GM23248 (cell line): ENCODE results near the gene TCAIM. TPM values are rescaled to one million over a fixed set of nuclear protein-coding genes. Genes with fewer than 3 reads are reported as not detected.

Experiments
- DNase-seq: peaks from one replicate; pipeline ENCODE4 v3.0.0-alpha.2; 2015
- H2AFZ ChIP-seq: fragments of 200-600 bp; sonication (generic); 2 replicates; pipeline ENCODE4 v1.6.1; 2016; ENCODE audit warnings: antibody characterized with exemption
- H3F3A ChIP-seq: fragments of 200-600 bp; sonication (generic); 2 replicates; pipeline ENCODE4 v1.6.1; 2016; ENCODE audit warnings: mild to moderate bottlenecking, antibody characterized with exemption, mixed run types; ENCODE audit not compliant: insufficient read depth
- H3K27ac ChIP-seq: fragments of 200-600 bp; sonication (generic); 2 replicates; pipeline ENCODE4 v1.5.1; 2016; ENCODE audit warnings: mild to moderate bottlenecking
- H3K27me3 ChIP-seq: fragments of 200-600 bp; sonication (generic); replicated peaks from 2 replicates; pipeline ENCODE4 v1.6.1; 2016; ENCODE audit warnings: mild to moderate bottlenecking; ENCODE audit not compliant: insufficient read depth
- H3K36me3 ChIP-seq: fragments of 200-600 bp; sonication (generic); 2 replicates; pipeline ENCODE4 v1.6.1; 2016; ENCODE audit warnings: low read depth, mild to moderate bottlenecking
- H3K4me1 ChIP-seq: fragments of 200-600 bp; sonication (generic); 2 replicates; pipeline ENCODE4 v1.6.1; 2016; ENCODE audit warnings: mild to moderate bottlenecking; ENCODE audit not compliant: insufficient read depth
- H3K4me2 ChIP-seq: fragments of 200-600 bp; sonication (generic); one replicate; pipeline ENCODE4 v1.6.1; 2016; ENCODE audit warnings: mild to moderate bottlenecking; ENCODE audit not compliant: unreplicated experiment
- H3K4me3 ChIP-seq: fragments of 200-600 bp; sonication (generic); 2 replicates; pipeline ENCODE4 v1.5.1; 2016; ENCODE audit warnings: mild to moderate bottlenecking
- H3K79me2 ChIP-seq: fragments of 200-600 bp; sonication (generic); 2 replicates; pipeline ENCODE4 v1.6.1; 2016; ENCODE audit warnings: mild to moderate bottlenecking; ENCODE audit not compliant: insufficient read depth
- H3K9ac ChIP-seq: fragments of 200-600 bp; sonication (generic); 2 replicates; pipeline ENCODE4 v1.6.1; 2016; ENCODE audit warnings: mild to moderate bottlenecking
- H3K9me2 ChIP-seq: fragments of 200-600 bp; sonication (generic); 2 replicates; pipeline ENCODE4 v1.6.1; 2016; ENCODE audit warnings: mixed run types, mild to moderate bottlenecking, moderate library complexity; ENCODE audit not compliant: insufficient read depth
- H3K9me3 ChIP-seq: fragments of 200-600 bp; sonication (generic); one replicate; pipeline ENCODE4 v1.6.1; 2017; ENCODE audit warnings: low read depth
- H4K20me1 ChIP-seq: fragments of 200-600 bp; sonication (generic); 2 replicates; pipeline ENCODE4 v1.6.0; 2016; ENCODE audit not compliant: insufficient read depth
- EZH2 ChIP-seq: fragments of 200-600 bp; sonication (generic); IDR thresholded peaks from 2 replicates; pipeline ENCODE4 v1.6.1; 2018; ENCODE audit warnings: antibody characterized with exemption, mild to moderate bottlenecking; ENCODE audit not compliant: insufficient read depth, poor library complexity, severe bottlenecking
- EZH2phosphoT487 ChIP-seq: fragments of 200-600 bp; sonication (generic); IDR thresholded peaks from 2 replicates; pipeline ENCODE4 v1.6.1; 2018; ENCODE audit warnings: antibody characterized with exemption, moderate library complexity, mild to moderate bottlenecking, low read depth; ENCODE audit not compliant: insufficient read depth
- WGBS, 2 experiments: methylation state at CpG; one replicate each; pipeline ENCODE4 v1.1.6; 2015 to 2017; ENCODE audit warnings: low lambda C conversion rate in 2 of 2, low coverage in 1 of 2; ENCODE audit errors: missing lambda C conversion rate in 2 of 2; 5-methylcytosine and 5-hydroxymethylcytosine counted together
- in situ Hi-C: fragments of 300-500 bp; cut with MboI; formaldehyde crosslinking; loops from 2 replicates; pipeline ENCODE4 v1.15.0; 2020
- polyA plus RNA-seq: library from polyadenylated mRNA; unstranded; fragments of >200 nt; fragmentation: Nextera tagmentation; extraction: Ambion mirVana; gene quantifications from 2 replicates; pipeline ENCODE4 v1.2.1, GENCODE V29; 2016
- total RNA-seq: library from RNA; depleted of rRNA; stranded (reverse); fragments of >200 nt; shearing (Covaris generic); gene quantifications from 2 replicates; pipeline ENCODE4 v1.2.3, GENCODE V29; 2014

TCAIM gene
- total and polyA plus RNA-seq, 2 experiments from 2014 or later = 13.9 to 16.3 TPM

DNA sequence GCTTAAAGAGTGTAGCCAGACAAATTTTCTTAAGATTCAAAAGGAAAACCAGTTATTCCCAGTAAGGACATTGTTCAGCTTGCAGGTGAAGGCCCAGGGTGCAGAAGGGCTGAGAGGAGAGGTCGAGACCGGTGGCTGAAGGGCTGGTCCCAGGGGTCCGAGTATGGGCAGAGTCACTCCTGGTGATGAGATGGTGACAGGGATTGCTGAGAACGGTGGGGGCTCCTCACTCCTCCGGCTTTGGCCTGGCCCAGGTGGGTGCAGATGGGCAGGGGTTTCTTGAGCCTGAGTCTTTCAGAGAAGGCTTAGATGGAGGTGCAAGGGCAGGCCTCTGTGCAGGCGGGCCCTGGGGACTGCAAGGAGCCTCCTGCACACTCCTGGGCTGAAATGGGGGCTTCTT lies 82.7 kb downstream of the TCAIM start:
- TF ChIP-seq EZH2phosphoT487 (no peak), EZH2 (no peak)
- Histone ChIP-seq H3K36me3 (no peaks in the 10 kb centered on the region), H4K20me1 (no peaks in the 10 kb centered on the region), H3K4me1 (no peaks in the 10 kb centered on the region), H3K27ac (no peak overlapping the region), H3K9me2 (no peaks in the 10 kb centered on the region), H3K4me3 (no peak overlapping the region), H3K9me3 (no peaks in the 10 kb centered on the region), H3K4me2 (no peak overlapping the region), H3K27me3 (0 out of 2 replicates have a peak, but pooled peaks cover 3% of the 10 kb centered on the region), H3K79me2 (no peaks in the 10 kb centered on the region), H2AFZ (no peak overlapping the region), H3F3A (no peaks in the 10 kb centered on the region), H3K9ac (no peak overlapping the region)
- DNase-seq = no peak
- 49 to 60% methylated on average over 6 of the region's 6 CpGs for WGBS, 2 experiments
- in situ Hi-C loops = no loop called here

DNA sequence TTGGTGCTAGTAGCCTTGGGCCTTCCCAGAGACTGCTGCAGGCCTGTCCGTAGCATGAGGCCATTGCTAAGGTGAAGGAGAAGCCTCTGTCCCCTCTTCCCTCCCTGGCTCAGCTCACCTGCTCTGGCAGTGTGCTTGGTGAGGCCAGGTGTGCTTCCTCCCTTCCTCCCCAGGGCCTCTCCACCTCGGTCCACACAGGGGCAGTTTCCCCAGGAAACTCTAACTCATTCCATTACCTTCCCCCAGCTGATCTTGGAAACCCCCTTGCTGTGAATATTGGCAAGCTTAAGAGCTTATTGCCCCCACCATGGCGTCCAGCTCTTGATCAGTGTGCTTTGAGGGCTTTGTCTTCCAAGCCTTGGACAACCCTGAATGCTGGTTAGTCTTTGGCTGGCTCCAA lies 86.2 kb downstream of the TCAIM start:
- no peaks in the 10 kb centered on the region for H3K9me3 ChIP-seq
- H3K4me3 ChIP-seq = no peak overlapping the region
- TF ChIP-seq EZH2phosphoT487 = no peak
- H3K27me3 ChIP-seq = 0 out of 2 replicates have a peak, but pooled peaks cover 3% of the 10 kb centered on the region
- in situ Hi-C loops = no loop called here
- no peaks in the 10 kb centered on the region for H3K9me2 ChIP-seq
- H3K36me3 ChIP-seq = no peaks in the 10 kb centered on the region
- H3K4me1 ChIP-seq = no peaks in the 10 kb centered on the region
- H3K27ac ChIP-seq = no peak overlapping the region
- H2AFZ ChIP-seq = no peak overlapping the region
- no peaks in the 10 kb centered on the region for H4K20me1 ChIP-seq
- no peak overlapping the region for H3K4me2 ChIP-seq
- no peak for DNase-seq
- H3F3A ChIP-seq = no peaks in the 10 kb centered on the region
- no peak overlapping the region for H3K9ac ChIP-seq
- no peaks in the 10 kb centered on the region for H3K79me2 ChIP-seq
- 16 to 58% methylated on average over 3 of the region's 3 CpGs for WGBS, 2 experiments

DNA sequence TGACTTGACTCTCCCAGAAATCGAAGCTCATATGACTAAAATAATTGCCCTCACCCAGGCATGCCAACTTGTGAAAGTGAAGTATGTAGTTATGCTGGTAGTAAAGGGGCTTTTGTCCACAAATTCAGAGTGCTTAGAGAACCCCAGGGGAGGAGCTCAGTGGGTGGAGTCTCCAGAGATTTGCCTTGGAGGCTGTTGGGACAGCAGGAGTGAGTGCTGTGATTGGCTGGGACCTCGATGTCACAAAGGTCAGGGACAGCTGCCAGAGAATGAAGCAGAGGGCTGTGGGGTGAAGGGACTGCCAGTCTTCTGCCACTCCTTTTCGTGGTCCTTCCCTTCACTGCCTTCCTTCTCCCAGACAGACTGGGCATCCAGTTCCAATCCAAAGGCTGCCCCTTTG lies 89.1 kb downstream of the TCAIM start:
- no peaks in the 10 kb centered on the region for H3F3A ChIP-seq
- no peak for TF ChIP-seq EZH2phosphoT487
- no peak for TF ChIP-seq EZH2
- in situ Hi-C loops = no loop called here

DNA sequence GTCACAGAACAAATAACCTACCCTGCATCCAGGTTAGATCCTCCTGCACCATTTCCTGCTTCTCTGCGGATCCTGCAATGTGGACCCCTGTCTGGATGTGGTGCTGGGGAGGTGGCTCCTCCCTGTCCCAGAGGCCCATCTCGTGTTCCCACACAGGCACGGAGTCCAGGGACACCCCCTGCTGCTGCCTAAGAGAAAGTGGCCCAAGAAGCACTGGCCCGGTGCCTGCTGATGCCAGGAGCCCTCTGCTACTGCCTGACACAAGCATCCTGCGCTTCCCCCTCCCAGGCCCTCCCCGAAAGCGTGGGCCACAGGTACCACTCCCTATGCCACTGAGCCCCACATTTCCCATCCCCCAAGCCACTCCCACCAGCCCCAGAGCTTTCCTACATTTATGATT lies 90.3 kb downstream of the TCAIM start:
- no peak for DNase-seq
- H3K4me3 ChIP-seq = no peak overlapping the region
- in situ Hi-C loops = no loop called here
- H3F3A ChIP-seq = no peaks in the 10 kb centered on the region
- WGBS, 2 experiments = 51 to 58% methylated on average over 4 to 7 of the region's 7 CpGs
- no peaks in the 10 kb centered on the region for H3K79me2 ChIP-seq
- H3K9ac ChIP-seq = no peak overlapping the region
- H3K9me3 ChIP-seq = no peaks in the 10 kb centered on the region
- no peak overlapping the region for H2AFZ ChIP-seq
- H3K27me3 ChIP-seq = 0 out of 2 replicates have a peak, but pooled peaks cover 3% of the 10 kb centered on the region
- no peaks in the 10 kb centered on the region for H3K36me3 ChIP-seq
- no peaks in the 10 kb centered on the region for H3K4me1 ChIP-seq
- no peak overlapping the region for H3K27ac ChIP-seq
- TF ChIP-seq EZH2 (no peak), EZH2phosphoT487 (no peak)
- no peak overlapping the region for H3K4me2 ChIP-seq
- H3K9me2 ChIP-seq = no peaks in the 10 kb centered on the region
- H4K20me1 ChIP-seq = no peaks in the 10 kb centered on the region

More for the DNA sequence above, 89.1 kb downstream of the TCAIM start:
- Histone ChIP-seq H3K4me1 (no peaks in the 10 kb centered on the region), H3K4me3 (no peak overlapping the region), H3K36me3 (no peaks in the 10 kb centered on the region), H3K27me3 (0 out of 2 replicates have a peak, but pooled peaks cover 3% of the 10 kb centered on the region), H4K20me1 (no peaks in the 10 kb centered on the region), H2AFZ (no peak overlapping the region), H3K27ac (no peak overlapping the region), H3K4me2 (no peak overlapping the region), H3K79me2 (no peaks in the 10 kb centered on the region), H3K9me2 (no peaks in the 10 kb centered on the region), H3K9ac (no peak overlapping the region), H3K9me3 (no peaks in the 10 kb centered on the region)
- no peak for DNase-seq
- 56 to 64% methylated on average over 3 of the region's 3 CpGs for WGBS, 2 experiments

DNA sequence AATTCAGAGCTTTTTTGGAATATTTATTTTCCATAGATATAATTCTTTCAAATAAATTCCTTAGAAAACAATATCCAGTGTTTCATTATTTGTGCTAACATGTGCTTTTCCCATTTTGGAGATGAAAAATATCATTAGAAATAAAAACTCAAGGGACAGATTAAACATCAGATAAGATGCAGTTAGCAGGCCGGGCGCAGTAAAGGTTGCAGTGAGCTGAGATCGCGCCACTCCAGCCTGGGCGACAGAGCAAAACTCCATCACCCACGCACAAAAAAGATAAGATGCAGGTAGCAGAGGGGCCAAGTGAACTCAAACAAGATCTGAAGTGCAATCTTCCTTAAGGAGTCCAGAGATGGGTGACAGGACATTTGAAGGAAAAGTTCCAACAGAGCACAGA lies 90.9 kb downstream of the TCAIM start:
- Histone ChIP-seq H3K4me1 (no peaks in the 10 kb centered on the region), H3K27me3 (0 out of 2 replicates have a peak, but pooled peaks cover 3% of the 10 kb centered on the region), H3K36me3 (no peaks in the 10 kb centered on the region), H3K9me2 (no peaks in the 10 kb centered on the region), H3F3A (no peaks in the 10 kb centered on the region), H3K4me3 (no peak overlapping the region), H3K9ac (no peak overlapping the region), H3K4me2 (no peak overlapping the region), H3K9me3 (no peaks in the 10 kb centered on the region), H4K20me1 (no peaks in the 10 kb centered on the region), H2AFZ (no peak overlapping the region), H3K79me2 (no peaks in the 10 kb centered on the region), H3K27ac (no peak overlapping the region)
- TF ChIP-seq EZH2 (no peak), EZH2phosphoT487 (no peak)
- no peak for DNase-seq
- 87 to 88% methylated on average over 6 of the region's 6 CpGs for WGBS, 2 experiments
- in situ Hi-C loops = no loop called here
